H9 (cell line): ENCODE data around the gene VPS54. TPM values are rescaled to one million over a fixed set of nuclear protein-coding genes. Genes with fewer than 3 reads are reported as not detected.
"Not testable (repeated sequence)": the region's sequence is repeated elsewhere in the genome, so short reads cannot be mapped to it uniquely, and the experiment has no call there.

ENCODE experiments used
- DNase-seq: peaks from one replicate; pipeline ENCODE4 v3.0.0-alpha.2; 2017
- H2AFZ ChIP-seq: one replicate; pipeline ENCODE4 v1.6.1; 2013; ENCODE audit warnings: mild to moderate bottlenecking, low read length, control low read depth, moderate library complexity
- H2AK5ac ChIP-seq: 2 replicates; pipeline ENCODE4 v1.6.1; 2013; ENCODE audit warnings: low read length, control low read depth, mixed read lengths; ENCODE audit not compliant: insufficient read length
- H2BK120ac ChIP-seq: one replicate; pipeline ENCODE4 v1.6.1; 2013; ENCODE audit warnings: low read depth, mild to moderate bottlenecking, low read length, control low read depth, inconsistent platforms; ENCODE audit not compliant: poor library complexity, severe bottlenecking
- H2BK12ac ChIP-seq: 2 replicates; pipeline ENCODE4 v1.6.1; 2013; ENCODE audit warnings: low read length, control low read depth, mixed read lengths, low read depth; ENCODE audit not compliant: insufficient read length
- H2BK15ac ChIP-seq: 2 replicates; pipeline ENCODE4 v1.6.1; 2013; ENCODE audit warnings: low read depth, low read length, control low read depth
- H2BK20ac ChIP-seq: one replicate; pipeline ENCODE4 v1.6.1; 2013; ENCODE audit warnings: low read depth, mild to moderate bottlenecking, low read length, control low read depth, inconsistent platforms; ENCODE audit not compliant: poor library complexity, severe bottlenecking
- H2BK5ac ChIP-seq: 2 replicates; pipeline ENCODE4 v1.6.1; 2013; ENCODE audit warnings: low read length, control low read depth, mixed read lengths; ENCODE audit not compliant: insufficient read length
- H3K14ac ChIP-seq: 2 replicates; pipeline ENCODE4 v1.6.1; 2013; ENCODE audit warnings: low read length, control low read depth; ENCODE audit not compliant: insufficient read depth
- H3K18ac ChIP-seq: 2 replicates; pipeline ENCODE4 v1.6.1; 2013; ENCODE audit warnings: low read depth, mild to moderate bottlenecking, mixed read lengths, low read length, control low read depth; ENCODE audit not compliant: insufficient read length
- H3K23ac ChIP-seq: 2 replicates; pipeline ENCODE4 v1.6.1; 2013; ENCODE audit warnings: low read length, control low read depth, mixed read lengths, low read depth; ENCODE audit not compliant: insufficient read length
- H3K23me2 ChIP-seq: 2 replicates; pipeline ENCODE4 v1.6.1; 2013; ENCODE audit warnings: low read depth, mild to moderate bottlenecking, mixed read lengths, low read length, control low read depth; ENCODE audit not compliant: insufficient read length, poor library complexity, severe bottlenecking
- H3K27ac ChIP-seq: 2 replicates; pipeline ENCODE4 v1.5.1; 2013; ENCODE audit warnings: low read length, control low read depth, mixed read lengths, low read depth; ENCODE audit not compliant: insufficient read length
- H3K27me3 ChIP-seq: 2 replicates; pipeline ENCODE4 v1.6.1; 2013; ENCODE audit warnings: low read length, control low read depth, inconsistent platforms; ENCODE audit not compliant: insufficient read depth
- H3K4ac ChIP-seq: 2 replicates; pipeline ENCODE4 v1.6.1; 2013; ENCODE audit warnings: low read depth, mild to moderate bottlenecking, control low read depth, inconsistent platforms, low read length, moderate library complexity
- H3K4me1 ChIP-seq: 2 replicates; pipeline ENCODE4 v1.6.1; 2013; ENCODE audit warnings: low read length, control low read depth, inconsistent platforms; ENCODE audit not compliant: insufficient read depth
- H3K4me2 ChIP-seq: 2 replicates; pipeline ENCODE4 v1.6.1; 2013; ENCODE audit warnings: low read length, control low read depth, mixed read lengths; ENCODE audit not compliant: insufficient read length, insufficient read depth
- H3K56ac ChIP-seq: 2 replicates; pipeline ENCODE4 v1.6.1; 2013; ENCODE audit warnings: low read depth, mild to moderate bottlenecking, mixed read lengths, low read length, control low read depth; ENCODE audit not compliant: insufficient read length
- H3K79me1 ChIP-seq: 2 replicates; pipeline ENCODE4 v1.6.1; 2013; ENCODE audit warnings: low read depth, mild to moderate bottlenecking, moderate library complexity, low read length, control low read depth, inconsistent platforms; ENCODE audit not compliant: insufficient read depth, poor library complexity, severe bottlenecking
- H3K79me2 ChIP-seq: 2 replicates; pipeline ENCODE4 v1.6.1; 2013; ENCODE audit warnings: low read length, control low read depth, inconsistent platforms; ENCODE audit not compliant: insufficient read depth
- H3K9ac ChIP-seq: 2 replicates; pipeline ENCODE4 v1.6.1; 2013; ENCODE audit warnings: low read length, control low read depth, mixed read lengths; ENCODE audit not compliant: insufficient read length; ENCODE audit errors: extremely low read depth
- H3K9me3 ChIP-seq: one replicate; pipeline ENCODE4 v1.6.1; 2013; ENCODE audit warnings: low read depth, low read length, inconsistent platforms; ENCODE audit not compliant: control insufficient read depth
- H3T11ph ChIP-seq: one replicate; pipeline ENCODE4 v1.6.1; 2013; ENCODE audit warnings: mild to moderate bottlenecking, low read length, control low read depth, inconsistent platforms
- H4K20me1 ChIP-seq: one replicate; pipeline ENCODE4 v1.6.1; 2013; ENCODE audit not compliant: control insufficient read depth, insufficient read length, insufficient read depth
- H4K5ac ChIP-seq: 2 replicates; pipeline ENCODE4 v1.6.1; 2013; ENCODE audit warnings: low read depth, mild to moderate bottlenecking, mixed read lengths, low read length, control low read depth; ENCODE audit not compliant: insufficient read length
- H4K8ac ChIP-seq: replicated peaks from 2 replicates; pipeline ENCODE4 v1.6.1; 2013; ENCODE audit warnings: low read length, control low read depth, mixed read lengths, low read depth; ENCODE audit not compliant: insufficient read length
- H4K91ac ChIP-seq: 2 replicates; pipeline ENCODE4 v1.6.1; 2013; ENCODE audit warnings: low read depth, mild to moderate bottlenecking, moderate library complexity, mixed read lengths, low read length, control low read depth; ENCODE audit not compliant: insufficient read length
- H3K27ac Mint-ChIP-seq, 3 experiments: 2 replicates in 2 of 3; 3 replicates in 1 of 3; pipeline ENCODE4 v1.8.0; 2020 to 2021; ENCODE audit warnings: mixed read lengths in 3 of 3, mild to moderate bottlenecking in 1 of 3, moderate library complexity in 1 of 3
- H3K27me3 Mint-ChIP-seq: 2 replicates; pipeline ENCODE4 v1.8.0; 2021; ENCODE audit warnings: low read depth, mild to moderate bottlenecking, moderate library complexity, mixed read lengths
- H3K36me3 Mint-ChIP-seq, 3 experiments: 2 replicates in 2 of 3; 3 replicates in 1 of 3; pipeline ENCODE4 v1.8.0; 2020 to 2021; ENCODE audit warnings: low read depth in 3 of 3, mixed read lengths in 3 of 3; ENCODE audit not compliant: insufficient read depth in 1 of 3
- H3K4me1 Mint-ChIP-seq, 2 experiments: 2 replicates each; pipeline ENCODE4 v1.8.0; 2020; ENCODE audit warnings: mixed read lengths in 2 of 2
- H3K4me3 Mint-ChIP-seq, 2 experiments: 2 replicates in 1 of 2; 3 replicates in 1 of 2; pipeline ENCODE4 v1.8.0; 2020 to 2021; ENCODE audit warnings: mild to moderate bottlenecking in 2 of 2, mixed read lengths in 2 of 2, moderate library complexity in 1 of 2
- H3K9me3 Mint-ChIP-seq, 2 experiments: 2 replicates in 1 of 2; 3 replicates in 1 of 2; pipeline ENCODE4 v1.8.0; 2020; ENCODE audit warnings: mild to moderate bottlenecking in 2 of 2, mixed read lengths in 2 of 2, moderate library complexity in 1 of 2
- CTCF ChIP-seq: fragments of 200-600 bp; sonication (generic); conservative IDR thresholded peaks from 3 replicates; pipeline ENCODE4 v1.8.0; 2021; ENCODE audit warnings: antibody characterized with exemption, mild to moderate bottlenecking
- WGBS: extraction: QIAGEN DNeasy Blood & Tissue Kit; methylation state at CpG from one replicate; pipeline ENCODE4 v1.1.7; 2013; ENCODE audit warnings: missing lambda C conversion rate, low lambda C conversion rate, mixed read lengths; ENCODE audit not compliant: insufficient read length; ENCODE audit errors: extremely low coverage; 5-methylcytosine and 5-hydroxymethylcytosine counted together
- total RNA-seq: library from RNA; stranded (reverse); gene quantifications from 2 replicates; pipeline ENCODE4 v1.2.1, GENCODE V29; 2021

Gene VPS54
- total RNA-seq, 1 experiment from 2014 or later, result 13.4 TPM

DNA sequence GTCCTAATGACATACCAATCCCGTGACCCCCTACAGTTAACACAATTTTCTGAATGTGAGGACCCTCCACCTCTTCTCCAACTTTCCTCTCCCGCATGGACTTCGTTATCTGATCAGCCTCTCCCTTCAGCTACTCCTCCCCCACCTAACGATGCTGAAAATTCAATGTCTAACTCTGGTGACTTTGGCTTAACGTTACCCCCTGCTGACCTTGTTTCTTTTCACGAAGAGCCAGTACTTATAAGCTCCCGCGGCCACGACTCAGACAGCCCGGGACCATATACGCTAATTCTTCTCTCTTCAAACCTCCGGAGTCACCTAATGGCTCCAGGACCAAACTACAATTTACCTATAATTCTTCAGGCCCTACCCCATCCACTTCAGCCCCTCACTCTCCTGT, 29.2 kb downstream of the VPS54 start:
- H2BK120ac ChIP-seq, result no peak overlapping the region
- H3K14ac ChIP-seq, result no peak overlapping the region
- no peak overlapping the region for H2AK5ac ChIP-seq
- TF ChIP-seq CTCF, result no peak
- H3K18ac ChIP-seq, result no peak overlapping the region
- no peak overlapping the region for H2BK20ac ChIP-seq
- no CpG with 5 or more reads among the region's 12 CpGs for WGBS
- no peak overlapping the region for H2BK5ac ChIP-seq
- H3K23ac ChIP-seq, result no peak overlapping the region
- H2AFZ ChIP-seq, result no peak overlapping the region
- no peak overlapping the region for H4K8ac ChIP-seq
- no peak overlapping the region for H4K5ac ChIP-seq
- H3K4me1 ChIP-seq, result no peaks in the 10 kb centered on the region
- no peak overlapping the region for H2BK12ac ChIP-seq
- no peak overlapping the region for H3K4me3 Mint-ChIP-seq
- H3K79me2 ChIP-seq, result no peaks in the 10 kb centered on the region
- DNase-seq, result no peak
- no peak overlapping the region for H3T11ph ChIP-seq
- H3K4me1 Mint-ChIP-seq, result peaks cover 22 to 27% of the 10 kb centered on the region in 2 experiments
- peaks cover 13 to 21% (median 19%) of the 10 kb centered on the region in 3 experiments for H3K36me3 Mint-ChIP-seq
- H3K9ac ChIP-seq, result no peak overlapping the region
- H3K56ac ChIP-seq, result no peak overlapping the region
- H3K79me1 ChIP-seq, result no peaks in the 10 kb centered on the region
- H4K20me1 ChIP-seq, result no peaks in the 10 kb centered on the region
- H3K4ac ChIP-seq, result no peak overlapping the region
- H4K91ac ChIP-seq, result no peak overlapping the region
- no peak overlapping the region for H3K27ac ChIP-seq
- no peaks in the 10 kb centered on the region for H3K27me3 Mint-ChIP-seq
- H3K4me2 ChIP-seq, result no peak overlapping the region
- no peak overlapping the region for H2BK15ac ChIP-seq
- H3K9me3 ChIP-seq, result peaks cover 5% of the 10 kb centered on the region
- peak overlapping the region in 1 of 3 experiments; percentile 20; a peak in 1 of 7 replicates for H3K27ac Mint-ChIP-seq
- no peaks in the 10 kb centered on the region for H3K23me2 ChIP-seq
- peaks cover 12 to 21% of the 10 kb centered on the region in 2 experiments for H3K9me3 Mint-ChIP-seq
- H3K27me3 ChIP-seq, result no peaks in the 10 kb centered on the region

- H3K9me3 Mint-ChIP-seq, result peaks cover 12 to 21% of the 10 kb centered on the region in 2 experiments
- H2AFZ ChIP-seq, H3K14ac ChIP-seq, H2BK12ac ChIP-seq, H2BK5ac ChIP-seq, H4K5ac ChIP-seq, H3K9ac ChIP-seq, H3K27me3 Mint-ChIP-seq, H3K4me3 Mint-ChIP-seq, H3K9me3 ChIP-seq, H4K20me1 ChIP-seq, H3K18ac ChIP-seq, DNase-seq, H3K27me3 ChIP-seq, H4K91ac ChIP-seq, H3K4ac ChIP-seq, H3K4me2 ChIP-seq, H2AK5ac ChIP-seq, H4K8ac ChIP-seq, H3T11ph ChIP-seq, H2BK20ac ChIP-seq, H2BK120ac ChIP-seq, H3K27ac ChIP-seq, H3K4me1 ChIP-seq, H3K23ac ChIP-seq, H3K23me2 ChIP-seq, H3K79me2 ChIP-seq, H3K56ac ChIP-seq, H3K79me1 ChIP-seq, H2BK15ac ChIP-seq, H3K27ac Mint-ChIP-seq: not testable (repeated sequence)
- no CpG with 5 or more reads among the region's 12 CpGs for WGBS
- peaks cover 13 to 19% (median 16%) of the 10 kb centered on the region in 3 experiments for H3K36me3 Mint-ChIP-seq
- peaks cover 18 to 22% of the 10 kb centered on the region in 2 experiments for H3K4me1 Mint-ChIP-seq
These were observed 30.3 kb downstream of the VPS54 start for GRCh38 chr2:63988842-63989436.
